T-helper 2 cell treated with Interferon-gamma antibody and Interleukin-4, amounts not matched to agents 5 μg/mL and 100 μg/mL, for 36 hours (primary cell): ENCODE measurements around the gene CRMP1.

Source experiments
- DNase-seq: peaks from one replicate; pipeline ENCODE4 v3.0.0; 2021; ENCODE audit warnings: low spot score
- H3K27ac Mint-ChIP-seq: one replicate; pipeline ENCODE4 v1.8.0; 2021; ENCODE audit warnings: mild to moderate bottlenecking, mixed read lengths
- H3K27me3 Mint-ChIP-seq: one replicate; pipeline ENCODE4 v1.8.0; 2021; ENCODE audit warnings: low read depth, mixed read lengths
- H3K36me3 Mint-ChIP-seq: one replicate; pipeline ENCODE4 v1.8.0; 2021; ENCODE audit warnings: low read depth, mixed read lengths
- H3K4me1 Mint-ChIP-seq: one replicate; pipeline ENCODE4 v1.8.0; 2021; ENCODE audit warnings: low read depth, mixed read lengths
- H3K4me3 Mint-ChIP-seq: one replicate; pipeline ENCODE4 v1.8.0; 2022; ENCODE audit warnings: mild to moderate bottlenecking, moderate library complexity, mixed read lengths
- H3K9me3 Mint-ChIP-seq: one replicate; pipeline ENCODE4 v1.8.0; 2021; ENCODE audit warnings: mixed read lengths

The CRMP1 gene

DNA sequence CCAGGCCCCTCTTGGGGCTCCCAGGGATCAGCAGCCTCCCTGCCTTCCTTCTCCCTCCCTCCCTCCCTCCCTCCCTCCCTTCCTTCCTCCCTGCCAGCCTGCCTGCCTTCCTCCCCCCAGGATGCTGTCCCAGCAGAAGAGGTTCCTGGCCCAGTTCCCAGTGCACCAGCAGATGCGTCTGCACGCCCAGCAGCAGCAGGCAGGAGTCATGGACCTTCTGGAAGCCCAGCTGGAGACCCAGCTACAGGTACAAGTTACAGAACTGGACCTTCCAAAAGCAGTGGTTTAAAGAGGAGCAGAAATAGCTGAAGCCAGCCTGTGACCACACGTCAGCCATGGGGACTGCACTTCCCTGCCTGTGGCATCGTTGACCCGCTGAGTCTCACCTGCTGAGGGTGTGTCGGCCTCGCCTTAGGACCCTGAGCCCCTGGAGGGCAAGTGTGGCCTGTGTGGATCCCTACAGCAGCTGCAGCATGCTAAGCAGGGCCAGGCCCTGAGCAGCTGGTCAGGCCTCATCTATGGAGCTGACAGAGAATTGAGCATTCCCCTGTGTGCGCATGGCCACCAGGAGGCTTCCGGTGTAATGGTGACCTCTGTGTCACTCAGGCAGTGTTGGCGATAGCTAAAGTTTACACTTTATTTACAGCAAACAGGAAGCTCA is 84.7 kb downstream of the CRMP1 start:
- Mint-ChIP-seq H3K27me3 (no peaks in the 10 kb centered on the region), H3K27ac (no peak overlapping the region), H3K4me1 (no peaks in the 10 kb centered on the region), H3K36me3 (no peaks in the 10 kb centered on the region), H3K4me3 (no peak overlapping the region), H3K9me3 (no peaks in the 10 kb centered on the region)
- DNase-seq: no peak

GRCh38 chr4:5805270-5805669 is 87.6 kb downstream of the CRMP1 start:
- no peaks in the 10 kb centered on the region for H3K27me3 Mint-ChIP-seq
- no peak overlapping the region for H3K27ac Mint-ChIP-seq
- no peaks in the 10 kb centered on the region for H3K9me3 Mint-ChIP-seq
- no peaks in the 10 kb centered on the region for H3K4me1 Mint-ChIP-seq
- DNase-seq: no peak
- H3K4me3 Mint-ChIP-seq: no peak overlapping the region
- no peaks in the 10 kb centered on the region for H3K36me3 Mint-ChIP-seq

GRCh38 chr4:5804656-5805055 is 88.2 kb downstream of the CRMP1 start:
- no peaks in the 10 kb centered on the region for H3K36me3 Mint-ChIP-seq
- no peak overlapping the region for H3K4me3 Mint-ChIP-seq
- no peaks in the 10 kb centered on the region for H3K4me1 Mint-ChIP-seq
- no peaks in the 10 kb centered on the region for H3K27me3 Mint-ChIP-seq
- no peaks in the 10 kb centered on the region for H3K9me3 Mint-ChIP-seq
- H3K27ac Mint-ChIP-seq: no peak overlapping the region
- DNase-seq: no peak

DNA sequence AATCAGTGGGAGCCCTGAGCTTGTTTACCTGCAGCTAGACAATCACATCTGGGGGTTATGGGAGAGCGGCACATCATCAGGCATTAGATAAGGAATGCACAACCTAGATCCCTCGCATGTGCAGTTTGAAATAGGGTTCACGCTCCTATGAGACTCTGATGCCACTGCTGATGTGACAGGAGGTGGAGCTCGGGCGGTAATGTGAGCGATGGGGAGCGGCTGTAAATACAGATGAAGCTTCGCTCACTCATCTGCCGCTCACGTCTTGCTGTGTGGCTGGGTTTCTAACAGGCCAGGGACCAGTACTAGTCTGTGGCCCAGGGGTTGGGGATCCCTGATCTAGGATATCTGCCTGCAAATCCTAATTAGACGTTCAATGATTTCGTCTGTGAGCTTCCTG is 90.3 kb downstream of the CRMP1 start:
- Mint-ChIP-seq H3K9me3 (no peaks in the 10 kb centered on the region), H3K27ac (no peak overlapping the region), H3K4me3 (no peak overlapping the region), H3K4me1 (no peaks in the 10 kb centered on the region), H3K36me3 (no peaks in the 10 kb centered on the region), H3K27me3 (no peaks in the 10 kb centered on the region)
- DNase-seq: no peak

GRCh38 chr4:5801696-5802095 is 91.2 kb downstream of the CRMP1 start:
- no peak overlapping the region for H3K4me3 Mint-ChIP-seq
- no peaks in the 10 kb centered on the region for H3K9me3 Mint-ChIP-seq
- no peaks in the 10 kb centered on the region for H3K27me3 Mint-ChIP-seq
- no peaks in the 10 kb centered on the region for H3K36me3 Mint-ChIP-seq
- no peak overlapping the region for H3K27ac Mint-ChIP-seq
- DNase-seq: no peak
- H3K4me1 Mint-ChIP-seq: no peaks in the 10 kb centered on the region

DNA sequence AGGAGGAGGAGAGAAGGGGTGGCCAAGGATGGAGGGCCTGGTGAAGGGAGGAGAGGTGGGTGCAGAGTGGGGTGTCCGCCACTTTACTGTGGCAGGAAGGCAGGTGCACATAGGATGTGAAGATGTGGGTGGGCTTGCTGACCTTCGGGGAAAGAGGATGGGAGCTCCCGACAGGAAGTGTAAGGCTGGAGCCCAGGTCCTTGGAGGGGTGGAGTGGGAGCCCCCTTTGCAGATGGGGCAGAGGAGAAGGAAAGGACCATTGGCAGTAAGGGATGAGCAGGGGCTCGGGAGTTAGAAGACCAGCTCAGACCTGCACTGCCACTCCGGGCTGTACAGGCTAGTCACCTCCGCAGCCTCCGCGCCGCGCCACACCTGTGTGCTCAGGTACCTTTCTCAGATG is 92.4 kb downstream of the CRMP1 start:
- no peaks in the 10 kb centered on the region for H3K36me3 Mint-ChIP-seq
- H3K4me1 Mint-ChIP-seq: no peaks in the 10 kb centered on the region
- no peaks in the 10 kb centered on the region for H3K27me3 Mint-ChIP-seq
- no peaks in the 10 kb centered on the region for H3K9me3 Mint-ChIP-seq
- DNase-seq: no peak
- H3K27ac Mint-ChIP-seq: no peak overlapping the region
- H3K4me3 Mint-ChIP-seq: no peak overlapping the region

DNA sequence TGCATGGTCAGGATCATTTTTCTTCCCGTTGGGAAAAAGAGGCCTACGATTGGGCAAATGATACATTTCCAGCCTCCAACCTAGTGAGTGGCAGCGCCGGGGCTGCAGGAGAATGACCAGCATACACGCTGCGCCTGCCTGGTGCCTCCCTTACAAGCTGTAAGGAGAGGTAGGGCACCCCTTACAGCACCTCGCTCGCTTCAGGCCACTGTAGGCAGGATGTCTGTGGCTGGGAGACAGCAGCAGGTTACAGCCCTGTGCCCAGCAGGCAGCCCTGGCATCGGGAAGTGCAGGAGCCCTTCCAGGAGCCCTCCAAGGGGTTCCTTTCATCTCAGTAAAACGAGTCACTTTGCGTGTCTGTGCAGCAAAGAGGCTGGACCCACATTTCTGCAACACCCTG is 93.5 kb downstream of the CRMP1 start:
- no peaks in the 10 kb centered on the region for H3K36me3 Mint-ChIP-seq

DNA sequence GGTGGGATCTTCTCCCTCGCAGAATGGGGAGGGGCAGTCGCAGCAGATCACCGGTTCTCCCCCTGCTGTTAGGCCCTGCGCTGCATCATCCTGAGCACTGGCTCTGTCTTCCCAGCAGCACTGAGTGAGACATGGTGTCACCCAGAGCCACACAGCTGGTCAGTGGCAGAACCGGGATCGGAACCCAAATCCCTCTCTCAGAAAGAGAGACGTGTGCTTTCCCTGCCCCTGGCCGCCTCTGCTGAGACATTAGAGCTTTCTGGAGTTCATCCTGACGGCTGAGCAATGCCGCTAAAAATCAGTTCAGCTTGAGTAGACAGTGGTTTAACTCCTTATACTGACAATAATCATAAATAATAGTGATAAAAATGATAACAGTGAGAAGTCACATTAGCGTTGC is 93.9 kb downstream of the CRMP1 start:
- DNase-seq: no peak
- H3K27me3 Mint-ChIP-seq: no peaks in the 10 kb centered on the region
- no peaks in the 10 kb centered on the region for H3K9me3 Mint-ChIP-seq
- no peaks in the 10 kb centered on the region for H3K36me3 Mint-ChIP-seq
- no peak overlapping the region for H3K4me3 Mint-ChIP-seq
- no peaks in the 10 kb centered on the region for H3K4me1 Mint-ChIP-seq
- H3K27ac Mint-ChIP-seq: no peak overlapping the region

More for the DNA sequence above, 93.5 kb downstream of the CRMP1 start:
- no peak overlapping the region for H3K4me3 Mint-ChIP-seq
- no peaks in the 10 kb centered on the region for H3K9me3 Mint-ChIP-seq
- no peaks in the 10 kb centered on the region for H3K4me1 Mint-ChIP-seq
- H3K27me3 Mint-ChIP-seq: no peaks in the 10 kb centered on the region
- DNase-seq: no peak
- H3K27ac Mint-ChIP-seq: no peak overlapping the region

- Mint-ChIP-seq H3K36me3 (no peaks in the 10 kb centered on the region), H3K27me3 (no peaks in the 10 kb centered on the region), H3K27ac (no peak overlapping the region), H3K9me3 (no peaks in the 10 kb centered on the region), H3K4me3 (no peak overlapping the region), H3K4me1 (no peaks in the 10 kb centered on the region)
- DNase-seq: no peak
These were observed 94.4 kb downstream of the CRMP1 start for GRCh38 chr4:5798462-5798861.

GRCh38 chr4:5797866-5798265 is 95.0 kb downstream of the CRMP1 start:
- Mint-ChIP-seq H3K27ac (no peak overlapping the region), H3K36me3 (no peaks in the 10 kb centered on the region), H3K9me3 (no peaks in the 10 kb centered on the region), H3K27me3 (no peaks in the 10 kb centered on the region), H3K4me3 (no peak overlapping the region), H3K4me1 (no peaks in the 10 kb centered on the region)
- DNase-seq: no peak

- Mint-ChIP-seq H3K9me3 (no peaks in the 10 kb centered on the region), H3K36me3 (no peaks in the 10 kb centered on the region), H3K27ac (no peak overlapping the region), H3K4me1 (no peaks in the 10 kb centered on the region), H3K27me3 (no peaks in the 10 kb centered on the region), H3K4me3 (no peak overlapping the region)
- DNase-seq: no peak
These were observed 95.9 kb downstream of the CRMP1 start for GRCh38 chr4:5796976-5797375.

- Mint-ChIP-seq H3K4me1 (no peaks in the 10 kb centered on the region), H3K27me3 (no peaks in the 10 kb centered on the region), H3K27ac (no peak overlapping the region), H3K4me3 (no peak overlapping the region), H3K36me3 (no peaks in the 10 kb centered on the region), H3K9me3 (no peaks in the 10 kb centered on the region)
- no peak for DNase-seq
These were observed 97.3 kb downstream of the CRMP1 start for GRCh38 chr4:5795580-5795979.

GRCh38 chr4:5793514-5793913 is 99.4 kb downstream of the CRMP1 start:
- Mint-ChIP-seq H3K9me3 (no peaks in the 10 kb centered on the region), H3K27ac (no peak overlapping the region), H3K27me3 (no peaks in the 10 kb centered on the region), H3K4me3 (no peak overlapping the region), H3K4me1 (no peaks in the 10 kb centered on the region), H3K36me3 (no peaks in the 10 kb centered on the region)
- DNase-seq: no peak

DNA sequence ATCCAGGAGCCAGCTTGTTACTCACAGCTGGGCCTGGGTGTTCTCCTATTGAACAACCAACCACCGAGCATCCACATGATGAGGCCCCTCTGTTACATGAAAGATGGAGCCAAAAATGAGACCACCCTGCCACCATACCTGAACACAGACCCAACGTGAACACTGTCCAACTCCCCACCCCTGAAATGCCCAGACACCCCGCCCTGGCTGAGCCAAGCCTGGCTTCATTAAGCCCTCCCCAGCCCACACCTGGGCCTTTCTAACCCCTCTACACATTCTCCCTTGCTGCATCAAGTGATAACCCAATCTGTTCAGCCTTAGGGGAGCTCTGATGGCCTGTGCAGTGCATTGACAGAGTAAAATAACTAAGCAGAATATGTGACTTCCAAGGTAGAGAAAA is 101.2 kb downstream of the CRMP1 start:
- no peaks in the 10 kb centered on the region for H3K36me3 Mint-ChIP-seq

GRCh38 chr4:5790546-5790857 is 102.4 kb downstream of the CRMP1 start:
- no peak for DNase-seq
- Mint-ChIP-seq H3K36me3 (no peaks in the 10 kb centered on the region), H3K4me3 (no peak overlapping the region), H3K9me3 (no peaks in the 10 kb centered on the region), H3K27me3 (no peaks in the 10 kb centered on the region), H3K27ac (no peak overlapping the region), H3K4me1 (no peaks in the 10 kb centered on the region)

More for the DNA sequence above, 101.2 kb downstream of the CRMP1 start:
- H3K27me3 Mint-ChIP-seq: no peaks in the 10 kb centered on the region
- no peaks in the 10 kb centered on the region for H3K4me1 Mint-ChIP-seq
- no peaks in the 10 kb centered on the region for H3K9me3 Mint-ChIP-seq
- DNase-seq: no peak
- H3K27ac Mint-ChIP-seq: no peak overlapping the region
- H3K4me3 Mint-ChIP-seq: no peak overlapping the region
